Measurements from ENCODE around the gene BTBD18. TPM values are rescaled to one million over a fixed set of nuclear protein-coding genes. Genes with fewer than 3 reads are reported as not detected.
A peak's percentile ranks its signal among the peaks of the same experiment; 100 is the strongest.

BTBD18 gene
- total RNA-seq (not detected), polyA plus RNA-seq (ENCODE audit: insufficient read depth, low read depth, low replicate concordance) (not detected)
- long read RNA-seq, donor 1, result 0 reads
- long read RNA-seq, donor 2, partial matches to known transcripts, result 47 of 47 reads
- long read RNA-seq, donor 2, other reads (novel, unspliced or antisense), result 0 of 47 reads
- long read RNA-seq, donor 3, result 0 reads
- long read RNA-seq, donor 4, result 0 reads
- long read RNA-seq, donor 5, result 0 reads
- long read RNA-seq, donor 6, result 0 reads
- long read RNA-seq, donor 7, result 0 reads
- long read RNA-seq, donor 8, result 0 reads
- long read RNA-seq, donor 9, result 0 reads
- long read RNA-seq, donor 10, result 0 reads

GRCh38 chr11:57751676-57752253 is at the start of gene BTBD18:
TSS of gene BTBD18 (minus strand) at chr11:57751819. CDS start at chr11:57751188, 631 bp downstream.
- FAIRE-seq (no peak), DNase-seq (peak in 2 of 5 donors; percentile 41 to 71)
- intact Hi-C loops (cut with DNase I), result no loop called here
- no peak within 1 kb of the TSS for H3K27ac ChIP-seq (ENCODE audit: low read depth in 2 of 2, low read length in 2 of 2)
- H3K36me3 ChIP-seq (ENCODE audit: control insufficient read depth in 2 of 3, insufficient read depth in 3 of 3, low read length in 3 of 3), result no peaks in the 10 kb centered on the region
- TF ChIP-seq CTCF (IDR thresholded peaks at IDR 0.05; ENCODE audit: borderline replicate concordance, extremely low read depth, insufficient read depth), result peak; percentile 70
- no peaks in the 10 kb centered on the region for H3K27me3 ChIP-seq (ENCODE audit: control insufficient read depth, insufficient read depth, low read length)
- no peaks in the 10 kb centered on the region for H3K9me3 ChIP-seq (ENCODE audit: control insufficient read depth in 2 of 3, insufficient read depth in 1 of 3, low read length in 3 of 3)
- no peak within 1 kb of the TSS for H3K9ac ChIP-seq (ENCODE audit: low read length in 3 of 3)
- H3K4me3 ChIP-seq (ENCODE audit: low read length in 3 of 3), result no peak within 1 kb of the TSS
- peaks cover 0 to under 1% (median 0%) of the 10 kb centered on the region in 3 donors for H3K4me1 ChIP-seq (ENCODE audit: control insufficient read depth in 2 of 3, insufficient read depth in 2 of 3, low read depth in 1 of 3, low read length in 3 of 3)

GRCh38 chr11:57801183-57801485 is 49.5 kb upstream of the BTBD18 start:
- intact Hi-C loops (cut with DNase I), result no loop called here
- peaks cover 20 to 54% (median 38%) of the 10 kb centered on the region in 3 donors for H3K36me3 ChIP-seq (ENCODE audit: control insufficient read depth in 2 of 3, insufficient read depth in 3 of 3, low read length in 3 of 3)
- H3K4me1 ChIP-seq (ENCODE audit: control insufficient read depth in 2 of 3, insufficient read depth in 2 of 3, low read depth in 1 of 3, low read length in 3 of 3), result peaks cover 0 to 26% (median 21%) of the 10 kb centered on the region in 3 donors
- no peak overlapping the region for H3K4me3 ChIP-seq (ENCODE audit: low read length in 3 of 3)
- no peaks in the 10 kb centered on the region for H3K27me3 ChIP-seq (ENCODE audit: control insufficient read depth, insufficient read depth, low read length)
- no peak for TF ChIP-seq CTCF (IDR thresholded peaks at IDR 0.05; ENCODE audit: borderline replicate concordance, extremely low read depth, insufficient read depth)
- no peaks in the 10 kb centered on the region for H3K9me3 ChIP-seq (ENCODE audit: control insufficient read depth in 2 of 3, insufficient read depth in 1 of 3, low read length in 3 of 3)
- FAIRE-seq (no peak), DNase-seq (no peak)
- H3K27ac ChIP-seq (ENCODE audit: low read depth in 2 of 2, low read length in 2 of 2), result peak overlapping the region in 1 of 2 donors; percentile 45
- H3K9ac ChIP-seq (ENCODE audit: low read length in 3 of 3), result no peak overlapping the region

GRCh38 chr11:57800444-57801182 is 49.0 kb upstream of the BTBD18 start:
- Histone ChIP-seq H3K9me3 (ENCODE audit: control insufficient read depth in 2 of 3, insufficient read depth in 1 of 3, low read length in 3 of 3) (no peaks in the 10 kb centered on the region), H3K9ac (ENCODE audit: low read length in 3 of 3) (no peak overlapping the region), H3K36me3 (ENCODE audit: control insufficient read depth in 2 of 3, insufficient read depth in 3 of 3, low read length in 3 of 3) (peaks cover 20 to 54% (median 36%) of the 10 kb centered on the region in 3 donors), H3K4me3 (ENCODE audit: low read length in 3 of 3) (no peak overlapping the region), H3K27ac (ENCODE audit: low read depth in 2 of 2, low read length in 2 of 2) (peak overlapping the region; percentile 45 to 51), H3K27me3 (ENCODE audit: control insufficient read depth, insufficient read depth, low read length) (no peaks in the 10 kb centered on the region), H3K4me1 (ENCODE audit: control insufficient read depth in 2 of 3, insufficient read depth in 2 of 3, low read depth in 1 of 3, low read length in 3 of 3) (peaks cover 0 to 26% (median 21%) of the 10 kb centered on the region in 3 donors)
- intact Hi-C loops (cut with DNase I), result no loop called here
- FAIRE-seq, result peak; percentile 70
- TF ChIP-seq CTCF (IDR thresholded peaks at IDR 0.05; ENCODE audit: borderline replicate concordance, extremely low read depth, insufficient read depth), result peak; percentile 86
- peak in 2 of 5 donors; percentile 73 to 83 for DNase-seq
